ENCODE measurements around the gene SCFD2. TPM values are rescaled to one million over a fixed set of nuclear protein-coding genes. Genes with fewer than 3 reads are reported as not detected.

Gene SCFD2
- total RNA-seq, 1 experiment from 2014 or later, result 7.4 TPM

DNA sequence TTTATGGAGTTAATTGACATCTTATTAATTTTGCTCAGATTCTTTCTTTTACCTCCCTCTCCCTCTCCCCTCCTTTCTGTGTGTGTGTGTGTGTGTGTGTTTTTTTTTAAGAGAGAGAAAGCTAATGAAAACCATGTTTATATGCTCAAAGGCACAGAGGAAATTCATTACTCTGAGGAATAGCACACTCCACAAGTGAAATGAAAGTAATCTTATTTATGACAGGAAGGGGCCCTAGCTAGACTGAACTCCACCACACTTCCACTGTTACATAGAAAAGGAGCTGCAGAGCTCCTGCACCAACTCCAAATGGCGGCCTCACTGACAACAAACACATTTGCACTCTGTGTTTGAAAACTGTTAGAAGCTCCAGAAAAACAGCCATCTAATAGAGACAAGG lies 353.1 kb downstream of the SCFD2 start:
- Histone ChIP-seq H3K4me3 (ENCODE audit: low read depth in 2 of 2, low read length in 2 of 2) (no peak overlapping the region), H3K4me1 (ENCODE audit: control insufficient read depth, insufficient read depth, low read length) (no peaks in the 10 kb centered on the region), H3K27ac (ENCODE audit: low read length) (no peak overlapping the region), H3K27me3 (ENCODE audit: control insufficient read depth, insufficient read depth, low read length) (no peaks in the 10 kb centered on the region), H3K36me3 (ENCODE audit: control insufficient read depth, insufficient read depth, low read length) (no peaks in the 10 kb centered on the region), H3K9me3 (ENCODE audit: control insufficient read depth, insufficient read depth, low read depth, low read length) (no peaks in the 10 kb centered on the region)
- DNase-seq (ENCODE audit: low read depth, low spot score), result no peak
- TF ChIP-seq POLR2AphosphoS5 (IDR thresholded peaks at IDR 0.05; ENCODE audit: low read depth, low read length) (no peak), SIN3A (IDR thresholded peaks at IDR 0.05; ENCODE audit: borderline replicate concordance, insufficient read depth, low read depth, low read length) (no peak), REST (IDR thresholded peaks at IDR 0.05; ENCODE audit: insufficient read depth in 1 of 2, low read depth in 2 of 2, low read length in 1 of 2) (no peak), TCF7L2 (IDR thresholded peaks at IDR 0.05; ENCODE audit: low read depth, low read length) (no peak)
- TF ChIP-seq, protein P1, sequence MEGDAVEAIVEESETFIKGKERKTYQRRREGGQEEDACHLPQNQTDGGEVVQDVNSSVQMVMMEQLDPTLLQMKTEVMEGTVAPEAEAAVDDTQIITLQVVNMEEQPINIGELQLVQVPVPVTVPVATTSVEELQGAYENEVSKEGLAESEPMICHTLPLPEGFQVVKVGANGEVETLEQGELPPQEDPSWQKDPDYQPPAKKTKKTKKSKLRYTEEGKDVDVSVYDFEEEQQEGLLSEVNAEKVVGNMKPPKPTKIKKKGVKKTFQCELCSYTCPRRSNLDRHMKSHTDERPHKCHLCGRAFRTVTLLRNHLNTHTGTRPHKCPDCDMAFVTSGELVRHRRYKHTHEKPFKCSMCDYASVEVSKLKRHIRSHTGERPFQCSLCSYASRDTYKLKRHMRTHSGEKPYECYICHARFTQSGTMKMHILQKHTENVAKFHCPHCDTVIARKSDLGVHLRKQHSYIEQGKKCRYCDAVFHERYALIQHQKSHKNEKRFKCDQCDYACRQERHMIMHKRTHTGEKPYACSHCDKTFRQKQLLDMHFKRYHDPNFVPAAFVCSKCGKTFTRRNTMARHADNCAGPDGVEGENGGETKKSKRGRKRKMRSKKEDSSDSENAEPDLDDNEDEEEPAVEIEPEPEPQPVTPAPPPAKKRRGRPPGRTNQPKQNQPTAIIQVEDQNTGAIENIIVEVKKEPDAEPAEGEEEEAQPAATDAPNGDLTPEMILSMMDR (IDR thresholded peaks at IDR 0.05), result no peak
- no peak for ATAC-seq
- no TSS peak for BruUV-seq (replicated peaks)
- ChIA-PET POLR2A (no interaction called here), CTCF (no interaction called here)
- in situ Hi-C loops (cut with HindIII; ENCODE audit: low pct_unique_long_range_greater_than_20kb, low sequenced_read_pairs), result no loop called here
- intact Hi-C loops (cut with micrococcal nuclease; ENCODE audit: unreplicated experiment), result loop anchor here (10.0 kb wide), 5 partner anchors 62 to 1222 kb away; partner anchors contain the start of gene SCFD2

DNA sequence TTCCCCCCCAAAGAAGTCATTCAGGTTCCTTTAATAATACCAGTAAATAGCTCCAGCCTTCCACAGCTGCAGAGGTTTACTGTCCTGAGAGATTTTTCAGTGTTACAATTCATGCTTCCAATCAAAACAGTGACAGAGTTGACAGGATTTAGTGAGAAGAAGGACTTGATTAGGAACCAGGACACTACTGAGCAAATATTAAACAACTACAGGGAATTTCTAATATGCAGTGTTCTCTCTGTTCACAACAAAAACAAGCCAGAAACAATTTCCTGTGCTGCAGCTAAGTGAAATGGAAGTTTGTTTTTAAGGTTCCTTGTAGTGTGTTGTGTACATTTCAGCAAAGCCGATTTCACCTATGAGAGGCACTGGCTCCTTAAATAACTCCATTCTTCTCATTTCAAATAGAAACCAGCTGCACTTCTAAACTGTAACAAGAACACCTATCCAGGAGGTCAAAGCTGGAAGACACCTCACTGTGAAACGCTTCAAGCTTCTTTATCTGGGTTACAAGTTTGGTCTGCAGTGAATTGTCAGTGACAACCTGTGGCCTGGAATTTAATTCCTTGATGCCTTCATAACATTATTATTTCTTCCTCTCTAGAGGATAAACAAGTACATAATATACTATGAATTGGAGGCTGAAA lies 354.5 kb downstream of the SCFD2 start:
- no peak for TF ChIP-seq TCF7L2 (IDR thresholded peaks at IDR 0.05; ENCODE audit: low read depth, low read length)
- TF ChIP-seq, protein P1 (IDR thresholded peaks at IDR 0.05), result no peak
- TF ChIP-seq POLR2AphosphoS5 (IDR thresholded peaks at IDR 0.05; ENCODE audit: low read depth, low read length), result no peak
- no peak for TF ChIP-seq SIN3A (IDR thresholded peaks at IDR 0.05; ENCODE audit: borderline replicate concordance, insufficient read depth, low read depth, low read length)
- TF ChIP-seq REST (IDR thresholded peaks at IDR 0.05; ENCODE audit: insufficient read depth in 1 of 2, low read depth in 2 of 2, low read length in 1 of 2), result no peak
- in situ Hi-C loops (cut with HindIII; ENCODE audit: low pct_unique_long_range_greater_than_20kb, low sequenced_read_pairs) (no loop called here), intact Hi-C loops (cut with micrococcal nuclease; ENCODE audit: unreplicated experiment) (loop anchor here (10.0 kb wide), 5 partner anchors 63 to 1223 kb away; partner anchors contain the start of gene SCFD2)
- no peak overlapping the region for H3K27ac ChIP-seq (ENCODE audit: low read length)
- no TSS peak for BruUV-seq (replicated peaks)
- no peaks in the 10 kb centered on the region for H3K27me3 ChIP-seq (ENCODE audit: control insufficient read depth, insufficient read depth, low read length)
- DNase-seq (ENCODE audit: low read depth, low spot score) (no peak), ATAC-seq (no peak)
- no peaks in the 10 kb centered on the region for H3K4me1 ChIP-seq (ENCODE audit: control insufficient read depth, insufficient read depth, low read length)
- no peak overlapping the region for H3K4me3 ChIP-seq (ENCODE audit: low read depth in 2 of 2, low read length in 2 of 2)
- POLR2A ChIA-PET, result no interaction called here
- H3K9me3 ChIP-seq (ENCODE audit: control insufficient read depth, insufficient read depth, low read depth, low read length), result no peaks in the 10 kb centered on the region
- no peaks in the 10 kb centered on the region for H3K36me3 ChIP-seq (ENCODE audit: control insufficient read depth, insufficient read depth, low read length)
- CTCF ChIA-PET, result no interaction called here
